ENCODE results near the gene CRB3. TPM values are rescaled to one million over a fixed set of nuclear protein-coding genes. Genes with fewer than 3 reads are reported as not detected.

The CRB3 gene
- total RNA-seq, 1 donor from 2014 or later, result 4.9 TPM

GRCh38 chr19:6494438-6495036, 30.5 kb downstream of the CRB3 start:
- Histone ChIP-seq H3K27me3 (no peaks in the 10 kb centered on the region), H3K36me3 (no peaks in the 10 kb centered on the region), H3K4me3 (no peak overlapping the region), H3K27ac (no peak overlapping the region), H3K9me3 (no peaks in the 10 kb centered on the region), H3K4me1 (no peaks in the 10 kb centered on the region)
- intact Hi-C loops (cut with DNase I), result no loop called here
- TF ChIP-seq POLR2A (IDR thresholded peaks at IDR 0.05), result no peak
- TF ChIP-seq POLR2AphosphoS5 (IDR thresholded peaks at IDR 0.05; ENCODE audit: insufficient read depth in 1 of 2, low read depth in 1 of 2), result no peak
- no peak for TF ChIP-seq CTCF (IDR thresholded peaks at IDR 0.05)
- DNase-seq (ENCODE audit: extremely low spot score in 2 of 2), result no peak

GRCh38 chr19:6495947-6496346, 31.9 kb downstream of the CRB3 start:
- no peak overlapping the region for H3K27ac ChIP-seq
- no peak overlapping the region for H3K4me3 ChIP-seq
- H3K4me1 ChIP-seq, result no peaks in the 10 kb centered on the region
- intact Hi-C loops (cut with DNase I), result no loop called here
- H3K36me3 ChIP-seq, result no peaks in the 10 kb centered on the region
- H3K27me3 ChIP-seq, result no peaks in the 10 kb centered on the region
- H3K9me3 ChIP-seq, result no peaks in the 10 kb centered on the region
- TF ChIP-seq CTCF (IDR thresholded peaks at IDR 0.05), result no peak
- TF ChIP-seq POLR2AphosphoS5 (IDR thresholded peaks at IDR 0.05; ENCODE audit: insufficient read depth in 1 of 2, low read depth in 1 of 2), result no peak
- no peak for TF ChIP-seq POLR2A (IDR thresholded peaks at IDR 0.05)
- DNase-seq (ENCODE audit: extremely low spot score in 2 of 2), result no peak

DNA sequence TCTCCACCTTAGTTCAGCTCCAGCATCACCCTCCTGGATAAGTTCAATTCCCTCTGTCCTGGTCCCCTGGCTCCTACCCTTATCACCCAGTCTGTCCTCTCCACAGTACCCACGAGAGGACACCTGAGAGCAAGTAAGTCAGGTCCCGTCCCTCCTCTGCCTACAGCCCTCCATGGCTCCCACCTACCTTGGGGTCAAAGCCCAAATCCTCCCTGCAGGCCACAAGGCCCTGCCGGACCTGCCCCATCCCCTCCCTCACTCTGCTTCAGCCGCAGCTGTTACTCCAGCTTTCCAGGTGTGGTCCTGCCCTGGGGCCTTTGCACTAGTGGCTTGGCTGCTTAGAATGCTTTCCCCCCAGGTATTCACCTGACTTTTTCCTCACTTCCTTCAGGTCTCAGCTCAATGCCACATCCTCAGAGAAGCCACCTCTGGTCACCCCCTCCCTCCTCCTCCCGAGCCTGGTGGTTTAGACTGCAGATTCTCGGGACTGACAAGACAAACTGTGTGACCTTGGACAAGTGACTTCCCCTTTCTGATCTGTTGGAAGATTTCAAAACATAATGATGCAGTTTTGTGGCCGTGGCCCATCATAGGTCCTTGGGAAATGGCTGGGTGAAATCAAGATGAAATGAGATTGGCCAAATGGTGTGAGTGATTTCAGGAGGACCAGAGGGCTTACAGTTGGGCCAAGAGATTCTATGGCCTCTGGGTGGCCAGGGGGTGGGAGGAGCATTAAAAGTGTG, 34.4 kb downstream of the CRB3 start:
- intact Hi-C loops (cut with DNase I), result no loop called here
- Histone ChIP-seq H3K9me3 (no peaks in the 10 kb centered on the region), H3K4me3 (no peak overlapping the region), H3K4me1 (peaks cover 11% of the 10 kb centered on the region), H3K36me3 (no peaks in the 10 kb centered on the region), H3K27me3 (no peaks in the 10 kb centered on the region), H3K27ac (no peak overlapping the region)
- no peak for DNase-seq (ENCODE audit: extremely low spot score in 2 of 2)
- no peak for TF ChIP-seq POLR2AphosphoS5 (IDR thresholded peaks at IDR 0.05; ENCODE audit: insufficient read depth in 1 of 2, low read depth in 1 of 2)
- no peak for TF ChIP-seq CTCF (IDR thresholded peaks at IDR 0.05)
- no peak for TF ChIP-seq POLR2A (IDR thresholded peaks at IDR 0.05)

DNA sequence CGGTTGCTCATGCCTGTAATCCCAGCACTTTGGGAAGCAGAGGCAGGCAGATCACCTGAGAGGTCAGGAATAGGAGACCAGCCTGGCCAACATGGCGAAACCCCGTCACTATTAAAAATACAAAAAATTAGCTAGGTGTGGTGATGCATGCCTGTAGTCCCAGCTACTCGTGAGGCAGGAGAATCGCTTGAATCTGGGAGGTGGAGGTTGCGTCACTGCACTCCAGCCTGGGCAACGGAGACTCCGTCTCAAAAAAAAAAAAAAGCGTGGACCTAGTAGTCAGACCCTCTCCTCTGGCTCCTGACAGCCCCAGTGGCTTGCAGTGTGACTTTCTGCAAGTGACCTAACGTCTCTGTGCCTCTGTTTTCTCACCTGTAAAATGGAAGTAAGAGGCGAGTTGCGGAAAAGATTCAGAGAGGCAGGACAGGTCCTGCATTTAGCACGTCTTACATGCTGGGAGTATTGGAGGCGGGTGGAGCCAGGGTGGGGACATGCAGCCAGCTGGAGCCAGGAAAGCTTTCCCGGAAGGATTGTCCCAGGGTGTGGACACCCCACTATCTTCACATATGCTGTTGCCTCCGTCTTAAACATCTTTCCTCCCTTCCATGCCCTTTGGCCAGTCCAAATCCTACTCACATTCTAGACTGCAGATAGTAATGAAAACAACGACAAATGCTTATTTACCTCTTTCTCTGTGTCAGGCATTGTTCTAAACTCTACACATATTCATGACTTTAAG, 35.1 kb downstream of the CRB3 start:
- no peaks in the 10 kb centered on the region for H3K27me3 ChIP-seq
- no peaks in the 10 kb centered on the region for H3K9me3 ChIP-seq
- TF ChIP-seq CTCF (IDR thresholded peaks at IDR 0.05), result no peak
- no peak for TF ChIP-seq POLR2AphosphoS5 (IDR thresholded peaks at IDR 0.05; ENCODE audit: insufficient read depth in 1 of 2, low read depth in 1 of 2)
- no peak for TF ChIP-seq POLR2A (IDR thresholded peaks at IDR 0.05)
- peaks cover 11% of the 10 kb centered on the region for H3K4me1 ChIP-seq
- no peaks in the 10 kb centered on the region for H3K36me3 ChIP-seq
- no peak for DNase-seq (ENCODE audit: extremely low spot score in 2 of 2)
- intact Hi-C loops (cut with DNase I), result no loop called here
- no peak overlapping the region for H3K27ac ChIP-seq
- no peak overlapping the region for H3K4me3 ChIP-seq

All from vagina (tissue), 2 donors.